HCT116 (cell line): ENCODE measurements around the gene ASAP2.

Experiments
- EZH2 ChIP-seq: fragments of 200-600 bp; sonication (generic); IDR thresholded peaks from 2 replicates; pipeline ENCODE4 v1.6.1; 2017; ENCODE audit warnings: antibody characterized with exemption, mixed run types
- JUND ChIP-seq: IDR thresholded peaks from 2 replicates; pipeline ENCODE4 v1.6.1; 2012
- POLR2AphosphoS5 ChIP-seq: IDR thresholded peaks from 2 replicates; pipeline ENCODE4 v1.6.1; 2011; ENCODE audit warnings: mild to moderate bottlenecking, low read depth, low read length, moderate library complexity
- SIN3A ChIP-seq: IDR thresholded peaks from 2 replicates; pipeline ENCODE4 v1.6.1; 2012; ENCODE audit warnings: low read depth
- TF ChIP-seq, protein P1 (sequence below): IDR thresholded peaks from 2 replicates; pipeline ENCODE4 v1.6.1; 2012; ENCODE audit warnings: low read depth
- TF ChIP-seq, protein P2 (sequence below), 3 experiments: fragments of 200-600 bp in 1 of 3; sonication (generic) in 1 of 3; IDR thresholded peaks in 2 of 3; conservative IDR thresholded peaks in 1 of 3; 2 replicates each; pipeline ENCODE4 v1.5.1; 2012 to 2017; ENCODE audit warnings: low read depth in 2 of 3, low read length in 2 of 3, antibody characterized with exemption in 1 of 3, borderline replicate concordance in 1 of 3, control low read depth in 1 of 3, mild to moderate bottlenecking in 1 of 3, mixed read lengths in 1 of 3, mixed run types in 1 of 3, moderate library complexity in 1 of 3; ENCODE audit not compliant: insufficient read depth in 1 of 3

DNA sequence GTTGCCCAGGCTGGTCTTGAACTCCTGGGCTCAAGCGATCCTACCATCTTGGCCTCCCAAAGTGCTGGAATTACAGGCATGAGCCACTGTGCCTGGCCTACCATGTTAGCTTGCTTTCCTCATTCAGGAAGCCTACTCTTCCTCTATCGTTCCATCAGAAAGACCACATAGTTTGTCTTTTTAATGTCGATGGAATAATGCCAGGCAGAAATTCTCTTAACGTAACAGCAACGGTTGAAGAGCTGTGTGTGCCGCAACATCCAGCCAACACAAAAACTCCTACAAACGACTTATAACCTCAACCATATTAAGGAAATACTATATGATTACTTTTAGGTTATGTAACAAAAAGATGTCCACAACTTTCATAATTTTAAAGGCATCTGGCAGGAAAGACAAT, 206.2 kb downstream of the ASAP2 start:
- TF ChIP-seq, protein P1, sequence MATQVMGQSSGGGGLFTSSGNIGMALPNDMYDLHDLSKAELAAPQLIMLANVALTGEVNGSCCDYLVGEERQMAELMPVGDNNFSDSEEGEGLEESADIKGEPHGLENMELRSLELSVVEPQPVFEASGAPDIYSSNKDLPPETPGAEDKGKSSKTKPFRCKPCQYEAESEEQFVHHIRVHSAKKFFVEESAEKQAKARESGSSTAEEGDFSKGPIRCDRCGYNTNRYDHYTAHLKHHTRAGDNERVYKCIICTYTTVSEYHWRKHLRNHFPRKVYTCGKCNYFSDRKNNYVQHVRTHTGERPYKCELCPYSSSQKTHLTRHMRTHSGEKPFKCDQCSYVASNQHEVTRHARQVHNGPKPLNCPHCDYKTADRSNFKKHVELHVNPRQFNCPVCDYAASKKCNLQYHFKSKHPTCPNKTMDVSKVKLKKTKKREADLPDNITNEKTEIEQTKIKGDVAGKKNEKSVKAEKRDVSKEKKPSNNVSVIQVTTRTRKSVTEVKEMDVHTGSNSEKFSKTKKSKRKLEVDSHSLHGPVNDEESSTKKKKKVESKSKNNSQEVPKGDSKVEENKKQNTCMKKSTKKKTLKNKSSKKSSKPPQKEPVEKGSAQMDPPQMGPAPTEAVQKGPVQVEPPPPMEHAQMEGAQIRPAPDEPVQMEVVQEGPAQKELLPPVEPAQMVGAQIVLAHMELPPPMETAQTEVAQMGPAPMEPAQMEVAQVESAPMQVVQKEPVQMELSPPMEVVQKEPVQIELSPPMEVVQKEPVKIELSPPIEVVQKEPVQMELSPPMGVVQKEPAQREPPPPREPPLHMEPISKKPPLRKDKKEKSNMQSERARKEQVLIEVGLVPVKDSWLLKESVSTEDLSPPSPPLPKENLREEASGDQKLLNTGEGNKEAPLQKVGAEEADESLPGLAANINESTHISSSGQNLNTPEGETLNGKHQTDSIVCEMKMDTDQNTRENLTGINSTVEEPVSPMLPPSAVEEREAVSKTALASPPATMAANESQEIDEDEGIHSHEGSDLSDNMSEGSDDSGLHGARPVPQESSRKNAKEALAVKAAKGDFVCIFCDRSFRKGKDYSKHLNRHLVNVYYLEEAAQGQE = no peak
- TF ChIP-seq POLR2AphosphoS5 (no peak), SIN3A (no peak), JUND (no peak), EZH2 (no peak)
- TF ChIP-seq, protein P2, sequence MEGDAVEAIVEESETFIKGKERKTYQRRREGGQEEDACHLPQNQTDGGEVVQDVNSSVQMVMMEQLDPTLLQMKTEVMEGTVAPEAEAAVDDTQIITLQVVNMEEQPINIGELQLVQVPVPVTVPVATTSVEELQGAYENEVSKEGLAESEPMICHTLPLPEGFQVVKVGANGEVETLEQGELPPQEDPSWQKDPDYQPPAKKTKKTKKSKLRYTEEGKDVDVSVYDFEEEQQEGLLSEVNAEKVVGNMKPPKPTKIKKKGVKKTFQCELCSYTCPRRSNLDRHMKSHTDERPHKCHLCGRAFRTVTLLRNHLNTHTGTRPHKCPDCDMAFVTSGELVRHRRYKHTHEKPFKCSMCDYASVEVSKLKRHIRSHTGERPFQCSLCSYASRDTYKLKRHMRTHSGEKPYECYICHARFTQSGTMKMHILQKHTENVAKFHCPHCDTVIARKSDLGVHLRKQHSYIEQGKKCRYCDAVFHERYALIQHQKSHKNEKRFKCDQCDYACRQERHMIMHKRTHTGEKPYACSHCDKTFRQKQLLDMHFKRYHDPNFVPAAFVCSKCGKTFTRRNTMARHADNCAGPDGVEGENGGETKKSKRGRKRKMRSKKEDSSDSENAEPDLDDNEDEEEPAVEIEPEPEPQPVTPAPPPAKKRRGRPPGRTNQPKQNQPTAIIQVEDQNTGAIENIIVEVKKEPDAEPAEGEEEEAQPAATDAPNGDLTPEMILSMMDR (IDR thresholded peaks at IDR 0.05 in 2 of 3, conservative IDR thresholded peaks at IDR 0.05 in 1 of 3; ENCODE audit: borderline replicate concordance in 1 of 3, insufficient read depth in 1 of 3, low read depth in 2 of 3, low read length in 2 of 3) = no peak
